K562 (cell line): ENCODE data around the gene ZBTB16. TPM values are rescaled to one million over a fixed set of nuclear protein-coding genes. Genes with fewer than 3 reads are reported as not detected.

Experiments
- ATAC-seq: fragments of 200-7000 bp; cut with Tn5 transposase; 3 replicates; pipeline ENCODE4 v1.9.1; 2020; ENCODE audit warnings: moderate library complexity
- BruUV-seq: library from RNA; stranded (reverse); fragments of 400-500 nt; replicated peaks from 2 replicates; lab custom pipeline; 2021; lab: Mats Ljungman, UMichigan
- CTCF ChIA-PET: fragments of 300-600 bp; formaldehyde crosslinking; extraction: SDS; loops from one replicate; lab custom pipeline; 2021; ENCODE audit warnings: low intra/inter-chr PET ratio; lab: Yijun Ruan, JAX
- POLR2A ChIA-PET: fragments of 300-600, 350-650 bp; sonication (Branson Sonifier 250); formaldehyde crosslinking; extraction: SDS; loops from one replicate; lab custom pipeline; 2021; ENCODE audit warnings: antibody characterized with exemption, inconsistent platforms; lab: Yijun Ruan, JAX
- DNase-seq, 4 experiments: peaks; one replicate each; pipeline versions ENCODE4 v3.0.0 to v3.0.0-alpha.2; 2011 to 2018; ENCODE audit warnings: low spot score in 3 of 4, mixed read lengths in 3 of 4; ENCODE audit errors: extremely low read depth in 1 of 4
- FAIRE-seq: peaks from 2 replicates; lab custom pipeline; 2011; peaks lifted over from hg19 to GRCh38; lab: Jason Lieb, UNC
- H2AFZ ChIP-seq: 2 replicates; pipeline ENCODE4 v1.6.0; 2011; ENCODE audit warnings: low read depth, low read length, control low read depth, inconsistent platforms
- H3K27ac ChIP-seq: fragments of 200-600 bp; 3 replicates; pipeline ENCODE4 v1.8.0; 2011; ENCODE audit warnings: low read depth, mild to moderate bottlenecking, control low read depth, inconsistent platforms, low read length, moderate library complexity, mixed read lengths; ENCODE audit errors: extremely low read depth
- H3K27me3 ChIP-seq, 2 experiments: fragments of 300-600 bp in 1 of 2; 2 replicates in 1 of 2; 3 replicates in 1 of 2; pipeline versions ENCODE4 v1.6.0 to v1.8.0; 2011; ENCODE audit warnings: inconsistent platforms in 2 of 2, low read length in 2 of 2, mild to moderate bottlenecking in 1 of 2, mixed read lengths in 1 of 2, moderate library complexity in 1 of 2; ENCODE audit not compliant: control insufficient read depth in 2 of 2, insufficient read depth in 2 of 2
- H3K36me3 ChIP-seq: fragments of 300-600 bp; 3 replicates; pipeline ENCODE4 v1.8.0; 2011; ENCODE audit warnings: mild to moderate bottlenecking, low read length, inconsistent platforms; ENCODE audit not compliant: control insufficient read depth, insufficient read depth
- H3K4me1 ChIP-seq, 2 experiments: fragments of 200-600 bp in 1 of 2; replicated peaks in 1 of 2; 2 replicates in 1 of 2; 3 replicates in 1 of 2; pipeline versions ENCODE4 v1.5.1 to v1.8.0; 2011; ENCODE audit warnings: inconsistent platforms in 2 of 2, low read length in 2 of 2, mild to moderate bottlenecking in 1 of 2, mixed read lengths in 1 of 2, moderate library complexity in 1 of 2; ENCODE audit not compliant: control insufficient read depth in 2 of 2, insufficient read depth in 2 of 2
- H3K4me2 ChIP-seq: 2 replicates; pipeline ENCODE4 v1.6.1; 2011; ENCODE audit warnings: low read length, control low read depth, inconsistent platforms, mixed read lengths; ENCODE audit not compliant: insufficient read depth
- H3K4me3 ChIP-seq: fragments of 200-600 bp; sonication (generic), shearing (Covaris generic); 2 replicates; pipeline ENCODE4 v1.5.1; 2016; ENCODE audit warnings: control low read depth, inconsistent platforms
- H3K79me2 ChIP-seq: fragments of 200-600 bp; 3 replicates; pipeline ENCODE4 v1.8.0; 2011; ENCODE audit warnings: low read length, inconsistent platforms; ENCODE audit not compliant: control insufficient read depth, insufficient read depth
- H3K9ac ChIP-seq, 2 experiments: 2 replicates each; pipeline versions ENCODE4 v1.6.0 to v1.6.1; 2011; ENCODE audit warnings: low read depth in 2 of 2, low read length in 2 of 2, control low read depth in 1 of 2, inconsistent platforms in 1 of 2, mild to moderate bottlenecking in 1 of 2, mixed read lengths in 1 of 2; ENCODE audit not compliant: insufficient read depth in 1 of 2
- H3K9me1 ChIP-seq: one replicate; pipeline ENCODE4 v1.6.0; 2011; ENCODE audit warnings: inconsistent platforms, mild to moderate bottlenecking, low read length, moderate library complexity; ENCODE audit not compliant: control insufficient read depth, insufficient read depth
- H3K9me3 ChIP-seq: replicated peaks from 2 replicates; pipeline ENCODE4 v1.5.1; 2011; ENCODE audit warnings: low read depth, low read length, inconsistent platforms; ENCODE audit not compliant: control insufficient read depth, insufficient read depth
- H4K20me1 ChIP-seq: replicated peaks from 2 replicates; pipeline ENCODE4 v1.6.1; 2011; ENCODE audit warnings: low read length, inconsistent platforms, mixed read lengths; ENCODE audit not compliant: control insufficient read depth, insufficient read depth
- DPF2 ChIP-seq: fragments of 450-650 bp; IDR thresholded peaks from 2 replicates; pipeline ENCODE4 v1.6.1; 2016
- ETS2 ChIP-seq: IDR thresholded peaks from 2 replicates; pipeline ENCODE4 v1.6.1; 2016; ENCODE audit warnings: borderline replicate concordance, missing genetic modification characterization, mild to moderate bottlenecking, moderate library complexity, missing compliant biosample characterization; ENCODE audit not compliant: poor library complexity, severe bottlenecking
- HMG20A ChIP-seq: fragments of 450-650 bp; formaldehyde crosslinking; conservative IDR thresholded peaks from 2 replicates; pipeline ENCODE4 v1.4.0; 2020; ENCODE audit warnings: mild to moderate bottlenecking, mixed read lengths
- HNRNPLL ChIP-seq: fragments of 200-400 bp; formaldehyde crosslinking; IDR thresholded peaks from 2 replicates; pipeline ENCODE4 v1.6.1; 2017; ENCODE audit warnings: low read length, low read depth, mild to moderate bottlenecking; ENCODE audit not compliant: poor library complexity, severe bottlenecking
- MYC ChIP-seq, 2 experiments: fragments of 250-450 bp in 1 of 2; sonication (Bioruptor Pico) in 1 of 2; IDR thresholded peaks; 2 replicates each; pipeline versions ENCODE4 v1.5.1 to v1.6.1; 2012 to 2021; ENCODE audit warnings: low read depth in 2 of 2, borderline replicate concordance in 1 of 2, improper control_type of control experiment in 1 of 2, low read length in 1 of 2, mild to moderate bottlenecking in 1 of 2, moderate library complexity in 1 of 2
- PPARD ChIP-seq: fragments of 250-450 bp; sonication (Bioruptor Pico); IDR thresholded peaks from 2 replicates; pipeline ENCODE4 v1.8.0; 2022; ENCODE audit warnings: inconsistent platforms, mild to moderate bottlenecking, moderate library complexity
- RBBP5 ChIP-seq: fragments of 200-600 bp; sonication (generic); IDR thresholded peaks from 2 replicates; pipeline ENCODE4 v1.6.1; 2012; ENCODE audit warnings: borderline replicate concordance, mild to moderate bottlenecking, low read length, control low read depth, inconsistent platforms; ENCODE audit not compliant: insufficient read depth, poor library complexity, severe bottlenecking
- RBM14 ChIP-seq: fragments of 200-400 bp; formaldehyde crosslinking; IDR thresholded peaks from 2 replicates; pipeline ENCODE4 v1.6.1; 2018; ENCODE audit warnings: low read depth, mild to moderate bottlenecking, low read length, moderate library complexity, borderline replicate concordance; ENCODE audit not compliant: insufficient read depth
- WGBS: fragments of 100-300 bp; shearing (Covaris generic); methylation state at CpG from one replicate; pipeline ENCODE4 v1.1.6; 2016; ENCODE audit warnings: low coverage, mixed read lengths; ENCODE audit not compliant: insufficient coverage; ENCODE audit errors: missing lambda C conversion rate; 5-methylcytosine and 5-hydroxymethylcytosine counted together
- in situ Hi-C: fragments of 300-500 bp; cut with MboI; formaldehyde crosslinking; loops from 4 replicates; pipeline ENCODE4 v1.15.0; 2018; ENCODE audit warnings: inconsistent platforms, mixed read lengths
- intact Hi-C: fragments of 100-400 bp; cut with micrococcal nuclease; formaldehyde crosslinking; loops from 2 replicates; pipeline ENCODE4 v1.14.2; 2022
- polyA plus RNA-seq, 8 experiments: library from polyadenylated mRNA; depleted of rRNA in 4 of 8; stranded (reverse) in 5 of 8; unstranded in 3 of 8; fragments of >200 nt; fragmentation: Nextera tagmentation in 2 of 8; fragmentation: Illumina TruSeq in 1 of 8; extraction: Ambion mirVana in 2 of 8; extraction: Trizol in 1 of 8; gene quantifications; 2 replicates each; pipeline versions ENCODE4 v1.2.1 to v1.2.3, GENCODE V29; 2011 to 2014; ENCODE audit warnings: inconsistent platforms in 1 of 8, missing spikeins in 1 of 8
- total RNA-seq, 7 experiments: library from RNA; depleted of rRNA in 6 of 7; stranded (reverse); fragments of >200 nt in 6 of 7; fragmentation: Illumina TruSeq in 2 of 7; extraction: Trizol in 2 of 7; gene quantifications; 2 replicates each; pipeline versions ENCODE4 v1.2.1 to v1.2.3, GENCODE V29; 2011 to 2021; ENCODE audit warnings: low replicate concordance in 1 of 7
- TF ChIP-seq, protein P1 (sequence below): fragments of 450-650 bp; formaldehyde crosslinking; IDR thresholded peaks from 2 replicates; pipeline ENCODE4 v1.4.0; 2022; ENCODE audit warnings: missing genetic modification characterization

The ZBTB16 gene
- total and polyA plus RNA-seq, 9 of the 15 experiments (the other 6 are each of a cell fraction or from before 2014, with no cell fraction given): 0.06 to 0.40 (median 0.24) TPM; not detected in 4

DNA sequence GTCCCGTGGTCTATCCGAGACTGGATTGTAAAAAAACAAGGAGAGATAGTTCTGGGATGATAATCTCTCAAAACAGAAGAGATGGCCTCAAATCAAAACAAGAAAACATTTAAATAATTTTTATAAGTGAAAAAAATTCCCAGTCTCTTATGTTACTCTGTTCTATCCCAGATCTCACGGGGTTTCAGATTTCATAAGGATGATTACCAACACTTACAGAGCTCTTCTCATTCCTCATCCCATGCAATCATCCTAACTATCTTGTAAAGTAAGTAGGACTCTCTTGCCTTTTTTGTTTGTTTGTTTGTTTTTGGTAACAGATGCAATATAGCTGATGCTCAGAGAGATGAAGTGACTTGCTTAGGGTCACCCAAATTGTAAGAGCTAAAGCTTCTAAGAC lies 20.0 kb upstream of the ZBTB16 start:
- FAIRE-seq: no peak
- H3K79me2 ChIP-seq: no peaks in the 10 kb centered on the region
- no peak overlapping the region for H3K4me3 ChIP-seq
- POLR2A ChIA-PET: interaction anchor here (0.6 kb wide), 1 partner anchor 1314 kb away, joined by 4 read pairs; no protein-coding TSS in a partner anchor
- peaks cover 6% of the 10 kb centered on the region; the same call in 1 of the 2 replicates for H4K20me1 ChIP-seq
- CTCF ChIA-PET: no interaction called here
- ATAC-seq: no peak
- intact Hi-C loops (loop anchor here (5.0 kb wide), 1 partner anchor 138 kb away; no protein-coding TSS in a partner anchor), in situ Hi-C loops (loop anchor here (25.0 kb wide), 1 partner anchor 723 kb away; no protein-coding TSS in a partner anchor)
- H3K4me1 ChIP-seq: peaks cover 0 to 6% of the 10 kb centered on the region in 2 experiments; a peak in 1 of 5 replicates
- no peaks in the 10 kb centered on the region for H3K9me3 ChIP-seq
- no peak overlapping the region for H2AFZ ChIP-seq
- TF ChIP-seq ETS2 (tag) (no peak), RBBP5 (no peak), PPARD (CRISPR knock-in tag) (no peak), HMG20A (CRISPR knock-in tag) (no peak), MYC (IDR thresholded peaks at IDR 0.05; ENCODE audit: low read depth, low read length) (no peak), MYC (CRISPR knock-in tag; IDR thresholded peaks at IDR 0.05; ENCODE audit: borderline replicate concordance, low read depth) (no peak), DPF2 (no peak), HNRNPLL (no peak), RBM14 (no peak)
- TF ChIP-seq, protein P1, sequence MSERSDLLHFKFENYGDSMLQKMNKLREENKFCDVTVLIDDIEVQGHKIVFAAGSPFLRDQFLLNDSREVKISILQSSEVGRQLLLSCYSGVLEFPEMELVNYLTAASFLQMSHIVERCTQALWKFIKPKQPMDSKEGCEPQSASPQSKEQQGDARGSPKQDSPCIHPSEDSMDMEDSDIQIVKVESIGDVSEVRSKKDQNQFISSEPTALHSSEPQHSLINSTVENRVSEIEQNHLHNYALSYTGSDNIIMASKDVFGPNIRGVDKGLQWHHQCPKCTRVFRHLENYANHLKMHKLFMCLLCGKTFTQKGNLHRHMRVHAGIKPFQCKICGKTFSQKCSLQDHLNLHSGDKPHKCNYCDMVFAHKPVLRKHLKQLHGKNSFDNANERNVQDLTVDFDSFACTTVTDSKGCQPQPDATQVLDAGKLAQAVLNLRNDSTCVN (CRISPR knock-in tag): no peak
- 0% methylated on average over 3 of the region's 3 CpGs for WGBS
- H3K27ac ChIP-seq: no peak overlapping the region
- no peak for DNase-seq
- H3K9me1 ChIP-seq: no peaks in the 10 kb centered on the region
- BruUV-seq: no TSS peak
- H3K9ac ChIP-seq: no peak overlapping the region
- no peaks in the 10 kb centered on the region for H3K36me3 ChIP-seq
- H3K4me2 ChIP-seq: no peak overlapping the region
- peaks cover 14 to 49% of the 10 kb centered on the region in 2 experiments for H3K27me3 ChIP-seq
